SK-N-MC (cell line): ENCODE measurements around the gene PRR23E.

Experiments
- EZH2 ChIP-seq: fragments of 200-600 bp; sonication (generic); IDR thresholded peaks from one replicate; pipeline ENCODE4 v1.6.1; 2017; ENCODE audit warnings: antibody characterized with exemption
- POLR2AphosphoS5 ChIP-seq: IDR thresholded peaks from 2 replicates; pipeline ENCODE4 v1.6.1; 2012; ENCODE audit warnings: mild to moderate bottlenecking, low read depth, low read length, borderline replicate concordance

DNA sequence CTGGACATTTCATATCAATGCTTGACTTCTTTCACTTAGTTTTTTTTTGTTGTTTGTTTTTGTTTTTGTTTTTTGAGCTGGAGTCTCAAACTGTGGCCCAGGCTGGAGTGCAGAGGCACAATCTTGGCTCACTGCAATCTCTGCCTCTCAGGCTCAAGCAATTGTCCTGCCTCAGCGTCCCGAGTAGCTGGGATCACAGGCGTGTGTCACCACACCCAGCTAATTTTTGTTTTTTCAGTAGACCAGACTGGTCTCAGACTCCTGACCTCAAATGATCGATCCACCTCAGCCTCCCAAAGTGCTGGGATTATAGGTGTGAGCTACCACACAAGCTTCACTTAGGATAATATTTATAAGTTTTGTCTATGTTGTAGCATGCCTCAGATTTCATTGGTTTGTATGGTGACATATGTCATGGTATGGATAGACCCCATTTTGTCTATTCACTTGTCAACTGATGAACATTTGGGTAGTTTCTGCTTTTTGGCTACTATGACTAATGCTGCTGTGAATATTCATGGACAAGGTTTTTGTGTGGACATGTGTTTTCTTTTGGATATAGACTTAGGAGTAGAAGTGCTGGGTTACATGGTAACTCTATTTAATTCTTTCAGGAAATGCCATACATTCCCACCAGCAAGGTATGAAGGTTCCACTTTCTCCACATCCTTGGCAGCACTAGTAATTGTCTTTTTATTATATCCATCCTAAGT, 6.8 kb upstream of the PRR23E start:
- TF ChIP-seq POLR2AphosphoS5 (no peak), EZH2 (no peak)
